Measurements from ENCODE around the gene TMEM205. TPM values are rescaled to one million over a fixed set of nuclear protein-coding genes. Genes with fewer than 3 reads are reported as not detected.
A peak's percentile ranks its signal among the peaks of the same experiment; 100 is the strongest.
"Not testable (repeated sequence)": the region's sequence is repeated elsewhere in the genome, so short reads cannot be mapped to it uniquely, and the experiment has no call there.

TMEM205 gene
- total RNA-seq, 2 donors from 2014 or later, result 35.8 to 54.3 TPM

DNA sequence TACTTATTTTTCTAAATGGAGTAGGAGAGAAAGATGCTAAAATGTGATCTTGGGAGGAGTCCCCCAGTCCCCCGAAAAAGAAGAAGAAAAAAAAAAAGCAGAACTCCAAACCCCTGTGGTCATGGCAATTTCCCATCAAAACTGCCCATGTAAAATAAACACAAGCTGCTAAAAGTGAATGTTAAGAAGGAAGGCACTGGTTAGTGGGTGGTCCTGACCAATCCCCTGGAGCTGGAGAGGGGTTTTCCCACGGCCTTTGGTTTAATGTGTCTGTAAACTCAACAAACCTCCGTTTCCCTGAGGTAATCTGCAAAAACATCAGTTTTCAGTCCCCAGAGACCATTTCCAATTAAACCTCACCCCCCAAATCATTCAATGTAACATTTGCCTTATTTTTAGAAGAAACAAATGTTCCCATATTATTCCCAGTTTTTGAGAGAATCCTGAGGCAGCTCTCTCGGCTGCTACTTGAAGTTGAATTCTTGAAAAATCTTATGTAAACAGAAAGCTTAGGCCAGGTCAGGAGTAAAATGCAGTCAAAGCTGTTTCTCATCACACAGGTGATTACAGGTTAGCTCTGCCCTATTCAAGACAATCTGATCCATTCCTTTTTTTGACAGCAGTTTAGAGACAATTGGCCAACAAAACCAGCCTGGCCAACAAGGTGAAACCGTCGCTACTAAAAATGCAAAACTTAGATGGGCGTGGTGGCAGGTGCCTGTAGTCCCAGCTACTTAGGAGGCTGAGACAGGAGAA is 23.6 kb downstream of the TMEM205 start:
- no peaks in the 10 kb centered on the region for H3K27me3 Mint-ChIP-seq
- H3K4me1 Mint-ChIP-seq (ENCODE audit: low read depth in 2 of 2), result peaks cover 46 to 53% of the 10 kb centered on the region in 2 donors
- H3K9me3 Mint-ChIP-seq, result no peaks in the 10 kb centered on the region

DNA sequence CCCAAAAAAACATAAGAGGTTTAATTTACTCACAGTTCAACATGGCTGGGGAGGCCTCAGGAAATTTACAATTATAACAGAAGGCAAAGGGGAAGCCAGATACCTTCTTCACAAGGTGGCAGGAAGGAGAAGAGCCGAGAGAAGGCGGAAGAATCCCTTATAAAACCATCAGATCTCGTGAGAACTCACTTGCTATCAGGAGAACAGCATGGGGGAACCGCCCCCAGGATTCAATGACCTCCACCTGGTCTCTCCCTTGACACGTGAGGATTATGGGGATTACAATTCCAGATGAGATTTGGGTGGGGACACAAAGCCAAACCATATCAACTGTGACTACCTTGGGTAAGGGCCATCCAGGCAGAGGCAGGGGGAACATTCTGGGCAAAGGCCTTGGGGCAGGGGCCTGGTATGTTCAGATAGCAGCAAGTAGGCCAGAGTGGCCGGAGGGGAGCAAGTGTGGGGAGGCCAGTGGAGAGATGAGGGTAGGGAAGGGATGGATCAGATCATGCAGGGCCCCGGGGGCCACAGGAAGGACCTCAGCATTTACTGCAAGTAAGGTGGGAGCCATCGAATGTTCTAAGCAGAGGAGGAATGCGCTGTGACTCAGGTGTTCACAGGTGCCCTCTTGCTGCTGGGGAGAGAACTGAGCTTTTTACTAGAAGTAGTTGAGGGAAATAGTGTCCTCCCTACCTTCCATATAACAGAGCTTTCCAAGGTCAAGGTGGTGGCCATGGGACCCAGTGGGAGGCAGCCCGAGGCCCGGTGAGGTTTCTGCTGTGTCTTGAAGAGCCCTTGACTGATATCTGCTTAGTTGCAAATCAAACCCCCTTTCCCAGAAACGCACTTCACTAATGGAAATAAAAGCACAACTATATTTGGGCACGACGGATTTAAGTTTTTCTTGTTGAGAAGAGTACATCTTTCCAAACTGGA is 24.6 kb downstream of the TMEM205 start:
- DNase-seq (ENCODE audit: low spot score), result no peak
- H3K9me3 Mint-ChIP-seq, result no peaks in the 10 kb centered on the region
- no peaks in the 10 kb centered on the region for H3K36me3 Mint-ChIP-seq
- peak overlapping the region; percentile 67 to 97 for H3K27ac Mint-ChIP-seq
- ATAC-seq, result no peak
- H3K4me3 Mint-ChIP-seq, result peak overlapping the region; percentile 48
- no peaks in the 10 kb centered on the region for H3K27me3 Mint-ChIP-seq
- H3K4me1 Mint-ChIP-seq (ENCODE audit: low read depth in 2 of 2), result peaks cover 46 to 58% of the 10 kb centered on the region in 2 donors

More for the DNA sequence above, 23.6 kb downstream of the TMEM205 start:
- H3K4me3 Mint-ChIP-seq, result peak overlapping the region; percentile 48
- ATAC-seq (no peak), DNase-seq (ENCODE audit: low spot score) (no peak)
- H3K36me3 Mint-ChIP-seq, result no peaks in the 10 kb centered on the region
- H3K27ac Mint-ChIP-seq, result peak overlapping the region; percentile 67 to 97

- ATAC-seq; H3K9me3 Mint-ChIP-seq; H3K36me3 Mint-ChIP-seq; DNase-seq (ENCODE audit: low spot score); H3K27me3 Mint-ChIP-seq: not testable (repeated sequence)
- peaks cover 46 to 58% of the 10 kb centered on the region in 2 donors for H3K4me1 Mint-ChIP-seq (ENCODE audit: low read depth in 2 of 2)
- peak overlapping the region; percentile 67 to 97 for H3K27ac Mint-ChIP-seq
- H3K4me3 Mint-ChIP-seq, result peak overlapping the region; percentile 48
Measured at GRCh38 chr19:11320278-11320995, 25.6 kb downstream of the TMEM205 start.

DNA sequence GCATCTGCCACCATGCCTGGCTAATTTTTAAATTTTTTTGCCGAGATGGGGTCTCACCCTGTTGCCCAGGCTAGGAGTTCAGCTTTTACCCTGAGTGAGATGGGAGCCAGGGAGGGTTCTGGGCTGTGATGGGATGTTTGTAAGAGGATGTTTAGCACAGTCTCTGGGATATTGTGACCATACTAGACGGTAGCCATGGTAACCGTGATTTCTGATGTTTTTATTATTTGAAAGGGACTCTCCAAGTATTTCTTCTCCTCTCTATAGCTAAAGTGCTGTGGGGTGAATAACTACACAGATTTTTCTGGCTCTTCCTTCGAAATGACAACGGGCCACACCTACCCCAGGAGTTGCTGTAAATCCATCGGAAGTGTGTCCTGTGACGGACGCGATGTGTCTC is 39.7 kb downstream of the TMEM205 start:
- DNase-seq (ENCODE audit: low spot score), result no peak
- Mint-ChIP-seq H3K4me1 (ENCODE audit: low read depth in 2 of 2) (no peaks in the 10 kb centered on the region), H3K9me3 (no peaks in the 10 kb centered on the region), H3K27ac (no peak overlapping the region), H3K36me3 (no peaks in the 10 kb centered on the region), H3K27me3 (peaks cover 6 to 10% of the 10 kb centered on the region in 2 donors), H3K4me3 (no peak overlapping the region)
- ATAC-seq, result no peak

GRCh38 chr19:11304936-11305335 is 41.1 kb downstream of the TMEM205 start:
- DNase-seq (ENCODE audit: low spot score), result no peak
- no peaks in the 10 kb centered on the region for H3K36me3 Mint-ChIP-seq
- H3K27me3 Mint-ChIP-seq, result peaks cover 5 to 14% of the 10 kb centered on the region in 2 donors
- H3K4me3 Mint-ChIP-seq, result no peak overlapping the region
- no peaks in the 10 kb centered on the region for H3K9me3 Mint-ChIP-seq
- no peak for ATAC-seq
- H3K27ac Mint-ChIP-seq, result no peak overlapping the region
- no peaks in the 10 kb centered on the region for H3K4me1 Mint-ChIP-seq (ENCODE audit: low read depth in 2 of 2)

- H3K27me3 Mint-ChIP-seq, result peaks cover 3 to 5% of the 10 kb centered on the region in 2 donors
- no peaks in the 10 kb centered on the region for H3K4me1 Mint-ChIP-seq (ENCODE audit: low read depth in 2 of 2)
- no peak overlapping the region for H3K27ac Mint-ChIP-seq
- no peaks in the 10 kb centered on the region for H3K36me3 Mint-ChIP-seq
- H3K9me3 Mint-ChIP-seq, result no peaks in the 10 kb centered on the region
- ATAC-seq (no peak), DNase-seq (ENCODE audit: low spot score) (no peak)
- H3K4me3 Mint-ChIP-seq, result no peak overlapping the region
Measured at GRCh38 chr19:11300811-11301120, 45.3 kb downstream of the TMEM205 start.

GRCh38 chr19:11299946-11300810 is 45.9 kb downstream of the TMEM205 start:
- Mint-ChIP-seq H3K27ac (no peak overlapping the region), H3K9me3 (no peaks in the 10 kb centered on the region), H3K4me3 (no peak overlapping the region), H3K36me3 (no peaks in the 10 kb centered on the region), H3K27me3 (peaks cover 3 to 5% of the 10 kb centered on the region in 2 donors), H3K4me1 (ENCODE audit: low read depth in 2 of 2) (no peaks in the 10 kb centered on the region)
- no peak for DNase-seq (ENCODE audit: low spot score)
- ATAC-seq, result no peak

- no peak for ATAC-seq
- peaks cover 5 to 8% of the 10 kb centered on the region in 2 donors for H3K27me3 Mint-ChIP-seq
- no peak overlapping the region for H3K4me3 Mint-ChIP-seq
- H3K9me3 Mint-ChIP-seq, result no peaks in the 10 kb centered on the region
- peak overlapping the region in 1 of 2 donors; percentile 18 for H3K27ac Mint-ChIP-seq
- H3K4me1 Mint-ChIP-seq (ENCODE audit: low read depth in 2 of 2), result peaks cover 7 to 11% of the 10 kb centered on the region in 2 donors
- no peak for DNase-seq (ENCODE audit: low spot score)
- H3K36me3 Mint-ChIP-seq, result no peaks in the 10 kb centered on the region
Measured at GRCh38 chr19:11296264-11296663, 49.8 kb downstream of the TMEM205 start.

DNA sequence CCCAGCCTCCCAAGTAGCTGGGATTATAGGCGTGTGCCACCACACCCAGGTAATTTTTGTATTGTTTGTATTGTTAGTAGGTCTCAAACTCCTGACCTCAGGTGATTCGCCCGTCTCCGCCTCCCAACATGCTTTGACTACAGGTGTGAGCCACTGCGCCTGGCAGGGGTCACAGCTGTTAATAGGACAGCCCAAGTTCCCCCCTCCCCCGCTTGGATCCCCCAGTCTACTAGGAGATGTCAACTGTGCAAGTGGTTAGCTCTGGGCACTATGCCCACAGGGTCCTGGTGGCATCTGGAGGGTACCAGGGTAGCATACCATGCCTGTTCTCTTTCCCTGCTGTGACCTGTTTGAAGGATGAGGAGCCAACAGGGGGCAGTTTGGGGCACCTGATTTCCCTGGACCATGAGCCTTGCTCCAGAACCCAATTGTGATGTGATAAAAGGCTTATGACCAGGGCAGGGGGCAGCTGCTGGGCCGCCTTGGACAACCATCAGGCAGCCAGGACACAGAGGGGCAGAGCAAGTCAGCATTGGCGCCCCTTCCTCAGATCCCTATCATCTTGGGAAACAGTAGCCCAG is 50.3 kb downstream of the TMEM205 start, which contains the start of gene TSPAN16:
Gene TSPAN16 (plus strand): TSS at position 496 of the 581 bp plus-strand sequence. CDS start 138 bp downstream, outside the sequence.
- no peaks in the 10 kb centered on the region for H3K9me3 Mint-ChIP-seq
- H3K36me3 Mint-ChIP-seq, result no peaks in the 10 kb centered on the region
- H3K4me1 Mint-ChIP-seq (ENCODE audit: low read depth in 2 of 2), result peaks cover 7 to 11% of the 10 kb centered on the region in 2 donors
- no peak within 1 kb of the TSS for H3K4me3 Mint-ChIP-seq
- H3K27ac Mint-ChIP-seq, result peak within 1 kb of the TSS in 1 of 2 donors; percentile 18
- DNase-seq (ENCODE audit: low spot score) (no peak), ATAC-seq (no peak)
- peaks cover 5 to 8% of the 10 kb centered on the region in 2 donors for H3K27me3 Mint-ChIP-seq

GRCh38 chr19:11295180-11295579 is 50.9 kb downstream of the TMEM205 start:
- H3K27me3 Mint-ChIP-seq, result peaks cover 2 to 8% of the 10 kb centered on the region in 2 donors
- H3K4me1 Mint-ChIP-seq (ENCODE audit: low read depth in 2 of 2), result peaks cover 7 to 11% of the 10 kb centered on the region in 2 donors
- ATAC-seq (no peak), DNase-seq (ENCODE audit: low spot score) (no peak)
- no peak overlapping the region for H3K27ac Mint-ChIP-seq
- H3K4me3 Mint-ChIP-seq, result no peak overlapping the region
- H3K36me3 Mint-ChIP-seq, result no peaks in the 10 kb centered on the region
- no peaks in the 10 kb centered on the region for H3K9me3 Mint-ChIP-seq

DNA sequence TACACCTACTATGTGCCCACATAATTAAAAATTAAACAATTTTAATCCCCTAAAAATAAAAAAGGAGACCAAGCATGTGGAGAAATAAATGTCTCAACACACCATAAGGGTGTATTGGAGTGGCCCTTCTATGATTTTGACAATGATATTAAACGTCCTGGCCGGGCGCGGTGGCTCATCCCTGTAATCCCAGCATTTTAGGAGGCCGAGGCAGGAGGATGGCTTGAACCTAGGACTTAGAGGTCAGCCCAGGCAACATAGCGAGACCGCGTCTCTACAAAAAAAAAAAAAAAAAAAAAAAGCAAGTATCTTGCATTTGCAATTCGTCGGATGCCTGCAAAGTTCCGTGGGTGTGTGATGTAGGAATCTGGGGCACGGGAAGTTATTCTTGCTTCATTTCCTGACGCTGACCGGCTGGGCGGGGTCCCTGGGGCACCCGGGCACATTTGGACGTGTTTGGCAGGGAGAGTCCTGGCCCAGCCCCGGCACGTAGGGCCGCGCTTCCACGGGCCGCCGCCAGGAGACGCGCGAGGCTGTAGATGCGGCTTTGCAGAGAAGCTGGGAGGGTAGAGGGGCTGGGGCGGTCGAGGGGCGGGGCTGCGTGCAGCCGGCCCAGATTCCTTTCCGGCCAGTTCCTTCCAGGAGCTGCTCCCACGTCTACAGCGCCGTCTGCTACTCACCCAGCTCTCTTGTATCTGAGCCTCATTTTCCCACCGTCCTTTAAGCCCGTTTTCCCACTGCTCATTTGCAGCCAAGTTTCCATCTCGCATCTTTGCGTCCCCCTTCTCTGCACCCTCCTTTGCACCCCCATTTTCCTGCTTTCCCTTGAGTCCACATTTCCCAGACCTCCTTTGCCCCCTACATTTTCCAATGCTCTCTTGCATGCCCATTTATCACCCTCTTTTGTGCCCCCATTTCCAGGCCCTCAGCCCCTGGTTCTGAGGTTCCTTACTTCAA is 52.4 kb downstream of the TMEM205 start:
- Mint-ChIP-seq H3K36me3 (no peaks in the 10 kb centered on the region), H3K4me3 (peak overlapping the region; percentile 58), H3K27me3 (peaks cover 6 to 12% of the 10 kb centered on the region in 2 donors), H3K4me1 (ENCODE audit: low read depth in 2 of 2) (peaks cover 7 to 11% of the 10 kb centered on the region in 2 donors), H3K27ac (no peak overlapping the region), H3K9me3 (no peaks in the 10 kb centered on the region)
- peak; percentile 88 for DNase-seq (ENCODE audit: low spot score)
- ATAC-seq, result peak; percentile 95 to 98
